T-helper 17 cell (primary cell): ENCODE measurements around the gene MYH11. TPM values are rescaled to one million over a fixed set of nuclear protein-coding genes. Genes with fewer than 3 reads are reported as not detected.

Experiments
- ATAC-seq: fragments of 150-1000 bp; cut with Tn5 transposase; 2 replicates; pipeline ENCODE4 v1.10.0; 2021; ENCODE audit warnings: mild to moderate bottlenecking, moderate library complexity
- DNase-seq, 3 donors: peaks; one replicate each; pipeline versions ENCODE4 v3.0.0 to v3.0.0-alpha.2; 2020 to 2021
- H3K9me3 ChIP-seq: one replicate; pipeline ENCODE4 v1.7.0; 2013; ENCODE audit warnings: low read length, mild to moderate bottlenecking; ENCODE audit not compliant: control insufficient read depth, poor library complexity, severe bottlenecking
- H3K27ac Mint-ChIP-seq: one replicate; pipeline ENCODE4 v1.8.0; 2022; ENCODE audit warnings: mild to moderate bottlenecking, moderate library complexity, mixed read lengths
- H3K27me3 Mint-ChIP-seq: one replicate; pipeline ENCODE4 v1.8.0; 2022; ENCODE audit warnings: mixed read lengths
- H3K36me3 Mint-ChIP-seq: one replicate; pipeline ENCODE4 v1.8.0; 2022; ENCODE audit warnings: low read depth, mixed read lengths
- H3K4me1 Mint-ChIP-seq: one replicate; pipeline ENCODE4 v1.8.0; 2022; ENCODE audit warnings: mild to moderate bottlenecking, mixed read lengths
- H3K4me3 Mint-ChIP-seq: one replicate; pipeline ENCODE4 v1.8.0; 2022; ENCODE audit warnings: mild to moderate bottlenecking, moderate library complexity, mixed read lengths
- total RNA-seq, 4 donors: library from RNA in 2 of 4; stranded (reverse) in 2 of 4; gene quantifications; one replicate each; pipeline ENCODE4 v1.2.3 and lab custom pipeline; 2022 to 2026

Gene MYH11
- total RNA-seq, 2 donors from 2014 or later: 0.22 to 0.29 TPM

DNA sequence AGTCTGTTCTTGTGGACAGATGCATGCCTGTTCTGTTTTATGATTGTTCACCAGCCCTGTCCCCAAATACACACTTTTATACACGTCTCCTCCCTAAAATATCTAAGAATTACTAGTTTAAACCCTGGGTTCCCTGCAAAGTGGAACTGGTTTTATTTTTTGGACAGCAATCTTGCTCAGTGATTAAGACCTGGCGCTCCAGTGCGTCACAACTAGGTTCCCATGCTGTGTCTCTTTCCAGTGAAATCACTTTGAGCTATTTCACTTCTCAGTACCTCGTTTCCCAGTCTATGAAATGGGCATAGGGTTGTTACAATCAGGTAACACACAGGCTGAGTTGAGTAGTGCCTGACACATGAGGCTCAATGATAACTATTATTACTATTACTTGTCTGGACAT lies 30.5 kb upstream of the MYH11 start:
- peaks cover 19% of the 10 kb centered on the region for H3K4me1 Mint-ChIP-seq
- ATAC-seq: no peak

DNA sequence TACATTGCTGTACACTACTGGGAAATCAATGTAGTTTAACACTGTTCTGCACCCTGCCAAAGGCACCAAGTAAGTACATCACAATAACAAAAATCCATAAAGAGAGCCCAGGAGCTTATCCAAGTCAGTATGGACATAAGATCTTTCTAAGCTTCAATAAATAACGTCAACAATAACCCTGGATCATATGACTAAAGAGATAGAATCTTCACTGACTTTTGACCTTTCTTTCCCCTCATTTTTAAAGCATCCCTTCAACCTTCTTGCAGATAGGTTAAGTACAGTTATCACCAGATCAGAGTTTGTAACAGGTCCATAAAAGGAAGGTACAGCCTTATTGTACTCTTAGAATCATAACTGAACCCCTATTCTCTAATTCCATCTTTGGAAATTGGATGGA lies 29.2 kb upstream of the MYH11 start:
- Mint-ChIP-seq H3K27me3 (no peaks in the 10 kb centered on the region), H3K27ac (no peak overlapping the region), H3K36me3 (peaks cover 3% of the 10 kb centered on the region), H3K4me1 (peaks cover 19% of the 10 kb centered on the region), H3K4me3 (peak overlapping the region; percentile 55)
- DNase-seq (no peak), ATAC-seq (no peak)
- no peaks in the 10 kb centered on the region for H3K9me3 ChIP-seq

More for the DNA sequence above, 30.5 kb upstream of the MYH11 start:
- peak overlapping the region; percentile 100 for H3K4me3 Mint-ChIP-seq
- peak overlapping the region; percentile 98 for H3K27ac Mint-ChIP-seq
- no peaks in the 10 kb centered on the region for H3K27me3 Mint-ChIP-seq
- H3K36me3 Mint-ChIP-seq: peaks cover 3% of the 10 kb centered on the region
- no peaks in the 10 kb centered on the region for H3K9me3 ChIP-seq
- DNase-seq: no peak

DNA sequence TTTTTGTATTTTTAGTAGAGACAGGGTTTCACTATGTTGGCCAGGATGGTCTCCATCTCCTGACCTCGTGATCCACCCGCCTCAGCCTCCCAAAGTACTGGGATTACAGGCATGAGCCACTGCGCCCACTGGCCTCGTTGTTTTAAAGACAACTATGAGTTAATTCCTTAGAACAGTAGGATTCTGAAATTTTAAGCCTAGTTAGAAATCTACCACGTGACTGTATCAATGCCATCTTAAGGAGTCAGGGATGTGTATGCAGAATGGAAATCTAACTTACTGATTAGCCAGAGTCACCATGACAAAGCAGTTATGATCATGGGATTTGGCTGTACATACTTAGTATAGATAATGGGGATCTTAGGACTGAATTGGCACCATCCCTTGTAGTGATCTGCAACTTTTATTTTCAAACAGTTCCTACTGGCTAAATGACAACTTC lies 28.8 kb upstream of the MYH11 start:
- Mint-ChIP-seq H3K27ac (no peak overlapping the region), H3K4me3 (peak overlapping the region; percentile 55), H3K4me1 (peaks cover 19% of the 10 kb centered on the region), H3K27me3 (no peaks in the 10 kb centered on the region), H3K36me3 (peaks cover 3% of the 10 kb centered on the region)
- ATAC-seq (no peak), DNase-seq (no peak)
- H3K9me3 ChIP-seq: no peaks in the 10 kb centered on the region

DNA sequence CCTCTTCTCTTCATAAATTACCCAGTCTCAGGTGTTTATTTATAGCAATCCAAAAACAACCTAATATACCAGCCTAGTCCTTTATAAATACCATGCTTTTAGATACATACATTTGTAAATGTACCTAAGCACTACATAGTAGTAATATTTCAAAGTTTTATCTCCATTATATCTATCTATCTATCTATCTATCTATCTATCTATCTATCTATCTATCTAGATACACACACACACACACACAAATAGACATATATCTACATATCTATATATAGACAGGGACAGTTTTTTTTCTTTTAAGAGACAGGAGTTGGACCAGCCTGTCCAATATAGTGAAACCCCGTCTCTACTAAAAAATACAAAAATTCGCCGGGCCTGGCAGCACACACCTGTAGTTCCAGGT lies 25.7 kb upstream of the MYH11 start:
- no peak overlapping the region for H3K4me3 Mint-ChIP-seq
- H3K4me1 Mint-ChIP-seq: peaks cover 15% of the 10 kb centered on the region
- H3K9me3 ChIP-seq: no peaks in the 10 kb centered on the region
- H3K36me3 Mint-ChIP-seq: peaks cover 6% of the 10 kb centered on the region
- ATAC-seq (no peak), DNase-seq (no peak)
- H3K27me3 Mint-ChIP-seq: no peaks in the 10 kb centered on the region
- H3K27ac Mint-ChIP-seq: no peak overlapping the region

DNA sequence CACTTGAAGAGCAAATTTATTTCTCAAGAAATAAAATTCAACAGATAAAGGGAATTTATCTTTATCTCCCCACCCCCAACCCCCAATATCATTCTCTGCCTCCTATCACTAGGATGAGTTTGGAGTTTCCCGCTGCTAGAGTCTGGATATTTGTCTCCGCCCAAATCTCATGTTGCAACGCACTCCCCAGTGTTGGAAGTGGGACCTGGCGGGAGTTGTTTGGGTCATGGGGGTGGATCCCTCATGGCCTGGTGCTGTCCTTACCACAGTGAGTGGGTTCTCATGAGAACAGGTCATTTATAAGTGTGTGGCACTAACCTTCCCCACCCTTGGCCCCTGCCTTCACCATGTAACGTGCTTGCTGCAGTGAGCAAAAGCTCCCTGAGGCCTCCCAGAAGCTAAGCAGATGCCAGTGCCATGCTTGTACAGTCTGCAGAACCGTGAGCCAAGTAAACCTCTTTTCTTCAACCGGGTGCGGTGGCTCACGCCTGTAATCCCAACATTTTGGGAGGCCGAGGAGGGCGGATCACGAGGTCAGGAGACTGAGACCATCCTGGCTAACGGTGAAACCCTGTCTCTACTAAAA lies 25.1 kb upstream of the MYH11 start:
- Mint-ChIP-seq H3K4me1 (peaks cover 12% of the 10 kb centered on the region), H3K27ac (no peak overlapping the region), H3K36me3 (peaks cover 6% of the 10 kb centered on the region), H3K4me3 (no peak overlapping the region), H3K27me3 (no peaks in the 10 kb centered on the region)
- no peak for DNase-seq
- H3K9me3 ChIP-seq: no peaks in the 10 kb centered on the region
- no peak for ATAC-seq

DNA sequence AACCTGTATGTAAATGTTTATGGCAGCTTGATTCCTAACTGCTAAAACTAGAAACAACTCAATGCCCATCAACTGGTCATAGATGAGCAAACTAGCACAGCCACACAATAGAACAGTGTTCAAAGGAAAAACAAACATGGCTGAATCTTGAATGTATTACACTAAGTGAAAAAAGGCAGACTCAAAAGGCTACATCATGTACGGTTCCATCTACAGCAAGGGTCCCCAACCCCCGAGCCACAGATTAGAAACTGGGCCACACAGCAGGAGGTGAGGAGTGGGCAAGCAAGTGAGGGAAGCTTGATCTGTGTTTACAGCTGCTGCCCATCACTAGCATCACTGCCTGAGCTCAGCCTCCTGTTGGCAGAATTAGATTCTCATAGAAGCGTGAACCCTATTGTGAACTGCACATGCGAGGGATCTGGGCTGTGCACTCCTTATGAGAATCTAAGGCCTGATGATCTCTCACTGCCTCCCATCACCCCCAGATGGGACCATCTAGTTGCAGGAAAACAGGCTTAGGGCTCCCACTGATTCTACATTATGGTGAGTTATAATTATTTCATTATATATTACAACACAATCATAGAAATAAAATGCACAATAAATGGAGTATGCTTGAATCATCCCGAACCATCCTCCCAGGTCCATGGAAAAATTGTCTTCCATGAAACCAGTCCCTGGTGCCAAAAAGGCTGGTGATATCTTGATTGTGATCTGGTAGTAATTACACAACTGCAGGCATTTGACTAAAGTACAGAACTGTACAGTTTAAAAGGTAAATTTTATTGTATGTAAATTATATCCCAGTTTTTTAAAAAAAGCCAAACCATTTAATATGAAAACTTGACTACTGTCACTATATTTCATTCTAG lies 23.8 kb upstream of the MYH11 start:
- Mint-ChIP-seq H3K4me1 (peaks cover 4% of the 10 kb centered on the region), H3K27ac (peak overlapping the region; percentile 11), H3K4me3 (no peak overlapping the region), H3K27me3 (no peaks in the 10 kb centered on the region), H3K36me3 (peaks cover 6% of the 10 kb centered on the region)
- no peaks in the 10 kb centered on the region for H3K9me3 ChIP-seq
- no peak for DNase-seq
- no peak for ATAC-seq

DNA sequence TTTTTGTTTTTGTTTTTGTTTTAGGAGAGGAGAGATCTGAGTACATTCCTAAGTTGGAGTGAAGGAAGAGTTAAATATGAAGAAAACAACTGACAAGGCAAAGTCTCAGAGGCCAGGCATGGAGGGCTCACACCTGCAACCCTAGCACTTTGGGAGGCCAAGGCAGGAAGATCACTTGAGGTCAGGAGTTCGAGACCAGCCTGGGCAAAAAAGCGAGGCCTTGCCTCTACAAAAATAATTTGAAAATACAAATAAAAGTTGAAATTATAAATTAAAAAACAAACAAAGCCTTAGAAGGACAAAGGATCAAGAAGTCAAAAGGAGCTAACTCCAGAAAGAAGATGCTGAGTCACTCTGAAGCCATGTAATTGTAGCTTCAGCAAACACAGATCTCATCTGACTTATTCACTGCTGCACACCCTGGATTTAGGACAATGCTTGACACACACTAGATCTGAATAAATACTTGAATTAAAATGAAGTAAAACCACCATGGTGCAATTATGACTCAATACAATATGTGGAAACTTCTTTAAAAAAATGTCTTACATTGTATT lies 22.5 kb upstream of the MYH11 start:
- DNase-seq (no peak), ATAC-seq (no peak)
- H3K27me3 Mint-ChIP-seq: no peaks in the 10 kb centered on the region
- H3K4me3 Mint-ChIP-seq: no peak overlapping the region
- H3K9me3 ChIP-seq: no peaks in the 10 kb centered on the region
- peaks cover 7% of the 10 kb centered on the region for H3K36me3 Mint-ChIP-seq
- H3K4me1 Mint-ChIP-seq: peaks cover 4% of the 10 kb centered on the region
- peak overlapping the region; percentile 74 for H3K27ac Mint-ChIP-seq

DNA sequence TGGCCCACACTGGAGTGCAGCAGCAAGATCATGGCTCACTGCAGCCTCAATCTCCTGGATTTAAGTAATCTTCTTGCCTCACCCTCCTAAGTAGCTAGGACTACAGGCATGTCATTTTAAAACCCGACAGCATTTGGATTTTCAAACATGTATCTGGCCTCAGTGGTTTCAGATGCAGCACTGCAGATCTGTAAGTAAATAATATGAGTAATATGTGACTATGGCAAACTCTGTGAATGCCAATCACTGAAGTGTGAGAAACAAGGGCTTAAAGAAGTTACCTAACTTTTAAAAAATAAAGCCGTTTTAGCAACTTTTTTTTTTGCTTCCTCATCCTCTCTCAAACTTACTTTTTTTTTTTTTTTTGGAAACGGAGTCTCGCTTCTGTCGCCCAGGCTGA lies 19.7 kb upstream of the MYH11 start:
- H3K4me3 Mint-ChIP-seq: no peak overlapping the region
- DNase-seq (no peak), ATAC-seq (no peak)
- peaks cover 9% of the 10 kb centered on the region for H3K36me3 Mint-ChIP-seq
- no peak overlapping the region for H3K27ac Mint-ChIP-seq
- H3K4me1 Mint-ChIP-seq: peaks cover 4% of the 10 kb centered on the region
- no peaks in the 10 kb centered on the region for H3K27me3 Mint-ChIP-seq
- no peaks in the 10 kb centered on the region for H3K9me3 ChIP-seq

DNA sequence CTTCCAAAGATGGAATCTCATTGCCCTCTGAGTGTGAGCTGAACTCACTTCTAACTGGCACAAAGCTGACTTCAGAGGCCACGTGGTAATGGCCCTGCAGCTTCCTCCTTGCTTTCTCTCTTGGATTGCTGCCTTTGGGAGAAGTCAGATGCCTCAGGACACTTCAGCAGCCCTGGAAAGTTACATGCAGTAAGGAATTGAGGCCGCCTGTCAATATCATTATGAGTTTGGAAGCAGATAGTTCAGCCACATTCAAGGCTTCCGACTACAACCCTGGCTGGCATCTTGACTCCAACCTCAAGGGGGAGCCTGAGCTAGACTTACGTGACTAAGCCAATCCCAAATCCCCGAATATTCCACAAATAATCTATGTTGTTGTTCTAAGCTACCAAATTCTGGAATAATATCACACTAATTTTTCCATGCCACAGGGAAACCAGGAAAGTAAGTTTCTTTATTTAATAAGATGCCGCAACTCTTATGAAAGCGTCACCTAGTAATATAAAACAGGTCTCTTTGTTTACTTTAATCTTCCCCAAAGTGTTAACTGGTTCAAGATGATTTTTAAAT lies 18.0 kb upstream of the MYH11 start:
- H3K27me3 Mint-ChIP-seq: no peaks in the 10 kb centered on the region
- peak overlapping the region; percentile 19 for H3K27ac Mint-ChIP-seq
- DNase-seq: no peak
- ATAC-seq: no peak
- no peaks in the 10 kb centered on the region for H3K9me3 ChIP-seq
- H3K4me3 Mint-ChIP-seq: no peak overlapping the region
- H3K36me3 Mint-ChIP-seq: peaks cover 9% of the 10 kb centered on the region
- H3K4me1 Mint-ChIP-seq: peaks cover 4% of the 10 kb centered on the region

DNA sequence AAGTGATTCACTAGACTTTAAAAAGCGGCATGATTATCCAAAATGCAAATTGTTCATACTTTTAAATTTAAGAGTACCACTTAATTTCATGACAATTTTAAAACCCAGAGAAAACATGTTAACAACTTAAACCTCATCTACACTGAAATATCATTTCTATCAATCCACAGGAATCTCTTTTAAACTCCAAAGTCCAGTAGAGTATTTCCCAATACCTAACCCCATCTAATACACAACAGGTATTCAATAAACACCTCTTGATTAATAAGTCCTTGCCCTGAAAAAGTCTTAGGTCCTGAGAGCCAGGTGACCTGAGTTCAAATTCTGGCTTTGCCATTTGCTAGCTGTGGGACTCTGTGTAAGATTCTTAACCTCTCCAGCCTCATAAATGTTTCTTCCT lies 16.9 kb upstream of the MYH11 start:
- H3K9me3 ChIP-seq: no peaks in the 10 kb centered on the region
- Mint-ChIP-seq H3K27me3 (no peaks in the 10 kb centered on the region), H3K4me3 (no peak overlapping the region), H3K36me3 (peaks cover 9% of the 10 kb centered on the region), H3K27ac (no peak overlapping the region), H3K4me1 (peaks cover 4% of the 10 kb centered on the region)
- no peak for ATAC-seq
- no peak for DNase-seq

DNA sequence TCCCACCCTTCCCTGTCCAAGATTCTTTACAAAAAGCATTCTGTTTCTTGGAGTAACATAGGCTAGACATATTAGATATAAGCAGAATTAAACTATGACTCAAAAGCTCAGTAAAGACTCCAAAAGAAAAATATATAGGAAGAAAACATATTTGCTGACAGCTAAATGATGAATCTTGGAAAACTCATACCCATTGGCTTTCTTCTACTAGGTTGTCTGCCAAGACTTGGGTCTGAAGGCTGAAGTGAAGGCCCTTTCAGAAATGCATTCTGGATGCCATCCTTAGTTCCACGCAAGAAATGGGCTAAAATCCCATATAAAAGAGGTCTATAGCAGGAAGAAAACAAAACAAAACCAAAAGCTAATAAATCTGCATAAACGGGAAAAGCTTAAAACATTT lies 16.5 kb upstream of the MYH11 start:
- Mint-ChIP-seq H3K4me1 (peaks cover 4% of the 10 kb centered on the region), H3K27ac (no peak overlapping the region), H3K36me3 (peaks cover 9% of the 10 kb centered on the region), H3K4me3 (no peak overlapping the region), H3K27me3 (no peaks in the 10 kb centered on the region)
- ATAC-seq (no peak), DNase-seq (no peak)
- no peaks in the 10 kb centered on the region for H3K9me3 ChIP-seq

DNA sequence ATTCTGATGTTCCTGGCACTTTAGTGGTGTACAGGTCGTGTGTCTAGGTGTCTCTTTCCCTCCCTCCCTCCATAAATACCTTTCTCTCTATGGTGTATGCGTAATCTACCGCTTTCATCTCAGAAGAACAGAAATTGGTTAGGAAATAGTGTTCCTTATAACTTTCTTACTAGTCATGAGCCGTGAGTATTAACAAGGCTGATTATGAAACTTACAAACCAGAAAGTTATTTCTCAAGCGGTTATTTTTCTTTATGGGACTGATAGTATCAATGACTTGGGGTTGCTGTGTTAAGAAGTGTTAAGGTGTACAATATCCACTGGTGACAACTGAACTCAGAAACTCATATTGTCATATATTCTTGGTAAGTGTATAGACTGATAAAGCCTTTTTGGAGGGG lies 13.2 kb upstream of the MYH11 start:
- Mint-ChIP-seq H3K4me3 (no peak overlapping the region), H3K27me3 (no peaks in the 10 kb centered on the region), H3K27ac (no peak overlapping the region), H3K36me3 (peaks cover 11% of the 10 kb centered on the region), H3K4me1 (peaks cover 2% of the 10 kb centered on the region)
- H3K9me3 ChIP-seq: no peaks in the 10 kb centered on the region
- ATAC-seq (no peak), DNase-seq (no peak)

DNA sequence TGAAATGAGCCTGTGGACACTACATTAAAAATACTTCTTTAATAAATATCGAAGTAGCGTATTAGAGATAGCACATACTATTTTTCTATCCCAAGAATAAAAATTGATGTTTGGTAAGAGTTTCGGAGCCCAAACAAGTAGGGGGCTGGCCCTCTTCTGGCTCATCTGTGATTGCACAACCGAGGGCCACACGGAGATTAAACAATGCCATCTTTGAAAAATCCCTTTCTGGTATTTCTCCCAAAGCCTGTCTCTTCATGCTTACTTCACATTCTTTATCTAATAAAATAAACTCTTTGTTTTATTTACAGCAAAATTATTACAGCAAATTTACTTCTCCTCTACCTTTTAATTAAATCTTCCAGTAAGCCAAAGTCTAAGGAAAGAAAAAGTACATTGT lies 9.6 kb upstream of the MYH11 start:
- DNase-seq (no peak), ATAC-seq (no peak)
- Mint-ChIP-seq H3K4me1 (no peaks in the 10 kb centered on the region), H3K27ac (no peak overlapping the region), H3K4me3 (no peak overlapping the region), H3K36me3 (peaks cover 8% of the 10 kb centered on the region), H3K27me3 (no peaks in the 10 kb centered on the region)
- H3K9me3 ChIP-seq: no peaks in the 10 kb centered on the region
